D341Med (cell line): ENCODE results near the gene CYP2C9.

Experiments
- DNase-seq: peaks from one replicate; pipeline ENCODE4 v3.0.0; 2012; ENCODE audit warnings: low spot score

CYP2C9 gene

DNA sequence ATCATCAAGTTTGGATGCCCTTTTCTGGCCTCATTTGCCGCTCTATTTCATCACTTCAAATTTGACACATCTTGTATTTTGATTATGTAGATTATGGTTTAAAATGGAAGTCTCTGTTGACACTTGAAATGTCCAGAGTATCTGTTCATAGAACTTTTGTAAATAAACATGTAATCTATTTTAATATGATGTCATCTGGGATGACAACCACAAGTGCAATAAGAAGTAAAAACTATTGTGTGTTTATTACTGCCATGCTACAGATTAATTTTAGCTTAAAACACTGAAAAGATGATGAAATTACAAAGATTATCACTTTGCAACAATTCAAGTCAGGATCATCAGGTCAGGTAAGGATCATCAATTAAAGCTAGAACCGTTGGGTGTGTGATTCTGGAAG, 100.8 kb downstream of the CYP2C9 start:
- DNase-seq: no peak
